ENCODE data around the gene TPCN2. TPM values are rescaled to one million over a fixed set of nuclear protein-coding genes. Genes with fewer than 3 reads are reported as not detected.

The TPCN2 gene
- total and polyA plus RNA-seq, 4 donors, result 1.5 to 27.9 (median 23.3) TPM

DNA sequence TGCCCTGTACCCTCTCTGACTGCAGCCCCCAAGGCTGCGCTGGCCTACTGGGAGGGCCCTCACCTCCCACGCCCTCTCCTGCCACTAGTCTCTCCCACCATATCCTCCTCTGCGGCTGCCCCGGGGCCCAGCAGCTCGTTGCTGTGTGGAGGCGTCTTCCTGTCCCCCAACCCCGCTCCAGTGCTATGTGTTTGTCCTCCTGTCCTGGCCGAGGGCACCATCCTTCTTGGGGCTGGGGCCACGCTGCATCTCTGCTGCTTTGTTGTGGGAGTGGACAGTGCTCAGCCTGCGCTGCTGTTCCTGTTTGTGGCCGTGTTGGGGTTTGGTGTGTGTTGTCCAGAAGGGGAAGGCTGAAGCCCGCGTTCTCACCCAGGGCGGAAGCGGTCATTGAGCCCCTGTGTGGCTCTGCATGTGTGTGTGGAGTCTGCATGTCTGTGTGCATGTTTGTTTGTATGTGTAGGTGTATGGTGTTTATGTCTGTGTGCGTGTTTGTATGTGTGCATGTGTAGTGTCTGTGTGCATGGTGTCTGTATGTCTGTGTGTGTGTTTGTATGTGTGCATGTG is 15.7 kb downstream of the TPCN2 start:
- DNase-seq (no peak), ATAC-seq (ENCODE audit: low FRiP score) (no peak)
- no peak overlapping the region for H3K4me3 ChIP-seq (ENCODE audit: low read length in 2 of 2)
- intact Hi-C loops (cut with DNase I), result no loop called here
- H3K4me1 ChIP-seq (ENCODE audit: control insufficient read depth in 1 of 2, insufficient read depth in 2 of 2, low read length in 2 of 2), result no peaks in the 10 kb centered on the region
- WGBS, 2 donors, result 87 to 88% methylated on average over 16 of the region's 16 CpGs
- peaks cover 0 to 1% of the 10 kb centered on the region in 2 donors for H3K36me3 ChIP-seq (ENCODE audit: control insufficient read depth in 1 of 2, insufficient read depth in 2 of 2, low read length in 1 of 2)
- H3K27me3 ChIP-seq (ENCODE audit: control insufficient read depth in 1 of 2, insufficient read depth in 2 of 2, low read length in 1 of 2), result no peaks in the 10 kb centered on the region
- no peaks in the 10 kb centered on the region for H3K9me3 ChIP-seq (ENCODE audit: control insufficient read depth, low read length)
- H3K27ac ChIP-seq (ENCODE audit: low read depth in 1 of 2, low read length in 2 of 2), result no peak overlapping the region

DNA sequence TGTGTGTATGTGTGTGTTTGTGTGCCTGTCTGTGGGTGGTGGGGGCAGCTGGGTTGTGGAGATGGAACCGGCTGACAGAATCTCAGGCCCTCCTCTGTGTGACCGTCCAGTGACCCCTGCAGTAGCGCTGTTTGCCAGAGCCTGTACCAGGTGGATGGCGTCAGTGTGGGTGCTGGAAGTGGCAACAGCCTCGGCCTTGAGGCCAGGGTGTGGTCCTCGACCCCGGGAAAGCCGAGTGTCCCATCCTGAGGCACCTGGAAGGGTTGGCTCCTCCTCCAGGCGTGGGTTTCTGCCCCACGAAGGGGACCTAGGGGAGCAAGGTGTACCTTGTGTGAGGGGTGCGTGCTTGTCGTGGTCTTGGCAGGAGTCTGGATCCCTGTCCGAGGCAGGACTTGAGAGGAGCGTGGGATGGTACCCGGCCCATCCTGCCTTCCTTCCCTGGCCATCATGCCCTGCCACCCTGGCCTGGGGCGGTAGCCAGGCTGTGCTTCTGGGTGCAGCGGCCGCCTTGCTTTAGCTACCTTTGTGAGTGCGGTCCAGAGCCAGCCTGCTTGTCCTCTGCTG is 16.5 kb downstream of the TPCN2 start:
- H3K9me3 ChIP-seq (ENCODE audit: control insufficient read depth, low read length), result no peaks in the 10 kb centered on the region
- intact Hi-C loops (cut with DNase I), result no loop called here
- no peaks in the 10 kb centered on the region for H3K4me1 ChIP-seq (ENCODE audit: control insufficient read depth in 1 of 2, insufficient read depth in 2 of 2, low read length in 2 of 2)
- DNase-seq (no peak), ATAC-seq (ENCODE audit: low FRiP score) (no peak)
- H3K27me3 ChIP-seq (ENCODE audit: control insufficient read depth in 1 of 2, insufficient read depth in 2 of 2, low read length in 1 of 2), result no peaks in the 10 kb centered on the region
- H3K36me3 ChIP-seq (ENCODE audit: control insufficient read depth in 1 of 2, insufficient read depth in 2 of 2, low read length in 1 of 2), result peaks cover 0 to 1% of the 10 kb centered on the region in 2 donors
- no peak overlapping the region for H3K27ac ChIP-seq (ENCODE audit: low read depth in 1 of 2, low read length in 2 of 2)
- H3K4me3 ChIP-seq (ENCODE audit: low read length in 2 of 2), result no peak overlapping the region
- WGBS, 2 donors, result 84 to 86% methylated on average over 17 to 19 of the region's 19 CpGs

DNA sequence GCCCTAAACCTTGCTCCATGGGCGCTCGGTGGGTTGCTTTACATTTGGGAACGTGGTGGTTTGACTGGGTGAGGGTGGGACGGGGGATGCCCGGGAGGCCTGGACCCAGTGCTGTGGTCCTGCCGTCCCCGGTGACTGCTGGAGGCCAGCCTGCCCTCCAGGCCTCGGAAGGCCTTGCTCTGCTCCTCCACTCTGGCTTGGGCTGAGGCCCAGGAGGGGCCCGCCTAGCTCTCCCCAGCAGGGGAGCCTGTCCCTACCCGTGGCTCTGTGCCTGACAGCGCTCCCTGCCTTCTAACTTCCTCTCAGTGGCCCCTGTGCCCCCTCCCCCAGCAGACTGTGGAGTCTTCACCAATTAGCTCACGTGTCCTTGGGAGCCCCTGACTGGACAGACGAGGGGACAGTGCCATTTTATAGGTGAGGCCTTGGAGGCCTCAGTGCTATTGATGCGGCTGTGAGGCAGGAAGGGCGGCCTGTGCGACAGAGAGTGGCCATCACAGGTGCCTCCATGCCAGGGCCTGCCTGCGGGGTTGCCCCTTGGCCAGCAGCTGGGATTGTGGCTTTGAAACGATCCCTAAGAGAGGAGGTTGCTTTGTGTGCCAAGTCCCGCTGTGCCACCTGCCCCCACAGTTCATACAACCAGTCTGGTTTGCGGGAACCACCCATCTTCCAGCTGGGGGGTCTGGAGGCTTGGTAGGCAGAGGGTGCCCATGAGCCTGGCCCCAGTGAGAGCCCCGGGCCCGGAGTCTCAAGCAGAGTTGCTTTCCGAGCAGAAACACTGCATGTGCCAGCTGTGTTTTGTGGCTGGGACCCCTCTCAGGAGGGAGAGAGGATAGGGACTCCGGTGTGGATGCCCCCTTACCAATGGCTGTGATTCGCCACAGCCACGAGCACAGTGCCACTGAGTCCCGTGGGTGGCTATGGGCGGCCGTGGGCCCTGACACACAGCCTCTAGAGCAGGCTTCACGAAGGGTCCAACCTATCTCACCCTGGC is 17.7 kb downstream of the TPCN2 start:
- WGBS, 2 donors, result 86 to 87% methylated on average over 26 to 30 of the region's 30 CpGs
- intact Hi-C loops (cut with DNase I), result no loop called here
- DNase-seq, result no peak
- no peak for ATAC-seq (ENCODE audit: low FRiP score)
- Histone ChIP-seq H3K27me3 (ENCODE audit: control insufficient read depth in 1 of 2, insufficient read depth in 2 of 2, low read length in 1 of 2) (no peaks in the 10 kb centered on the region), H3K9me3 (ENCODE audit: control insufficient read depth, low read length) (no peaks in the 10 kb centered on the region), H3K4me3 (ENCODE audit: low read length in 2 of 2) (no peak overlapping the region), H3K4me1 (ENCODE audit: control insufficient read depth in 1 of 2, insufficient read depth in 2 of 2, low read length in 2 of 2) (no peaks in the 10 kb centered on the region), H3K36me3 (ENCODE audit: control insufficient read depth in 1 of 2, insufficient read depth in 2 of 2, low read length in 1 of 2) (peaks cover 0 to 1% of the 10 kb centered on the region in 2 donors), H3K27ac (ENCODE audit: low read depth in 1 of 2, low read length in 2 of 2) (no peak overlapping the region)

DNA sequence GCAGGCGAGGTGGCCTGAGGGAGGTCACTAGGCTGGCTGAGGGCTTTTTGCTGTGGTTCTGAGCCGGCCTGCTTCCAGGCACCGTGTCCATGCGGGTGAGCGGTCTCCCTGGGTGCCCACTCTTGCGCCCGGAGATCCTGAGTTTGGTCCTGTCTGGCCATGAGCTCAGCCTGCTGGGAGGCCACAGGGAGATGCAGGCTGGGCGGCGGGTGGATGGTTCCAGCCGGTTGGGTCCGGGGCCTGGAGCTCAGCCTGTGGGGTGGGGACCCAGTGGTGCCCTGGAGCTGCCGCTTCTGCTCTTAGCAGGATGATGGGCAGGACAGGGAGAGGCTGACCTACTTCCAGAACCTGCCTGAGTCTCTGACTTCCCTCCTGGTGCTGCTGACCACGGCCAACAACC is 18.5 kb downstream of the TPCN2 start:
- DNase-seq (no peak), ATAC-seq (ENCODE audit: low FRiP score) (peak; percentile 12)
- Histone ChIP-seq H3K9me3 (ENCODE audit: control insufficient read depth, low read length) (no peaks in the 10 kb centered on the region), H3K4me3 (ENCODE audit: low read length in 2 of 2) (no peak overlapping the region), H3K27ac (ENCODE audit: low read depth in 1 of 2, low read length in 2 of 2) (no peak overlapping the region), H3K4me1 (ENCODE audit: control insufficient read depth in 1 of 2, insufficient read depth in 2 of 2, low read length in 2 of 2) (no peaks in the 10 kb centered on the region), H3K27me3 (ENCODE audit: control insufficient read depth in 1 of 2, insufficient read depth in 2 of 2, low read length in 1 of 2) (no peaks in the 10 kb centered on the region), H3K36me3 (ENCODE audit: control insufficient read depth in 1 of 2, insufficient read depth in 2 of 2, low read length in 1 of 2) (peaks cover 0 to 2% of the 10 kb centered on the region in 2 donors)
- intact Hi-C loops (cut with DNase I), result no loop called here
- 92 to 94% methylated on average over 13 of the region's 13 CpGs for WGBS, 2 donors

DNA sequence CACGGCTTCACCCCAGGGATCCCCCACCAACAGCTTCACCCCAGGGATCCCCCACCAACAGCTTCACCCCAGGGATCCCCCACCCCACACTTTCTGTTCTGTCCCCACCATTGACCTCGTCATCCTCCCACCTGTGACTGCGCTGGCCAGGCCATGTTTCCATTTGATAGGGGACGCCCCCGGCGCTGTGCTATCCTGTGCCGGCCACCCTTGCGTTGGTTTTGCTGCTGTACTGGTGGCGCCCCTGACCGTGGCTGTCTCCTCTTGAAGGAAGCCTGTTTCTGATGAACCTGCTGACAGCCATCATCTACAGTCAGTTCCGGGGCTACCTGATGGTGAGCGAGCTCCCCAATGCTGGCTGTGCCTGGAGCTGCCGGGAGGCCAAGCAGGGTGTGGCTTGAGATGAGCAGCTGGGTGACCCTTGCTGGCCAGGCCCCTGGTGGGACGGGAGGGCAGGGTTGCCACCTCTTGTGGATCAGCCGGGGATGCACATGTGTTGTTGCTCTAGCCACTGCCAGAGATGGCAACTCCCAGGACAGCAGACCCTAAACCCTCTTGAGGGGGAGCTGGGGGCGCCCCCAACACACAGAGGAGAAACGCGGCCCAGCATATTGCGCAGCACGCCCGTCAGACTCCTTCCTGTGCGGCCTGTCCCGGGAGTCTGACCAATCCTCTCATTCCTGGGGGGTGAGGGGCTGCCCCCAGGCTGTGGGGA is 22.5 kb downstream of the TPCN2 start:
- Histone ChIP-seq H3K4me3 (ENCODE audit: low read length in 2 of 2) (no peak overlapping the region), H3K27me3 (ENCODE audit: control insufficient read depth in 1 of 2, insufficient read depth in 2 of 2, low read length in 1 of 2) (no peaks in the 10 kb centered on the region), H3K4me1 (ENCODE audit: control insufficient read depth in 1 of 2, insufficient read depth in 2 of 2, low read length in 2 of 2) (no peaks in the 10 kb centered on the region), H3K27ac (ENCODE audit: low read depth in 1 of 2, low read length in 2 of 2) (no peak overlapping the region), H3K36me3 (ENCODE audit: control insufficient read depth in 1 of 2, insufficient read depth in 2 of 2, low read length in 1 of 2) (peaks cover 0 to 3% of the 10 kb centered on the region in 2 donors), H3K9me3 (ENCODE audit: control insufficient read depth, low read length) (no peaks in the 10 kb centered on the region)
- ATAC-seq (ENCODE audit: low FRiP score) (no peak), DNase-seq (no peak)
- intact Hi-C loops (cut with DNase I), result no loop called here
- WGBS, 2 donors, result 92 to 93% methylated on average over 23 of the region's 23 CpGs

DNA sequence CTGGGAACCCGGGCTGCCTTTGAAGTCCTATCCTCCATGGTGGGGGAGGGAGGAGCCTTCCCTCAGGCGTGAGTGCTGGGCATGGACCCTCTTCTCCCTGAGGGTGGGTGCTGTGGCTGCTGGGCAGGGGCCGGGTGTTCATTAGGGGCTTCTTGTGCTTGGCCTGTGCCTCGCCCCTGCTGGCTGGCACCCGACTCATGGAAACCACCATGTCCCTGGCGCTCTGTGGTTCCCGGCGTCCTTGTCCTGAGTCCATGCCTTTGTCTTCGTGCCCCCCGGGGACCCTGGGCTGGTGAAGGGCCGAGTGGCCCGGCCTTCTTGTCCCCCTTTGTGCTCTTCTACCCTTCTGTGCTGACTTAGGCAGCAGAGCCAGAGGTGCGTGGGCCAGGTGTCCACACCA is 23.2 kb downstream of the TPCN2 start:
- WGBS, 2 donors, result 90 to 91% methylated on average over 13 of the region's 13 CpGs
- Histone ChIP-seq H3K4me1 (ENCODE audit: control insufficient read depth in 1 of 2, insufficient read depth in 2 of 2, low read length in 2 of 2) (no peaks in the 10 kb centered on the region), H3K36me3 (ENCODE audit: control insufficient read depth in 1 of 2, insufficient read depth in 2 of 2, low read length in 1 of 2) (peaks cover 0 to 3% of the 10 kb centered on the region in 2 donors), H3K27me3 (ENCODE audit: control insufficient read depth in 1 of 2, insufficient read depth in 2 of 2, low read length in 1 of 2) (no peaks in the 10 kb centered on the region), H3K4me3 (ENCODE audit: low read length in 2 of 2) (no peak overlapping the region), H3K27ac (ENCODE audit: low read depth in 1 of 2, low read length in 2 of 2) (no peak overlapping the region), H3K9me3 (ENCODE audit: control insufficient read depth, low read length) (no peaks in the 10 kb centered on the region)
- ATAC-seq (ENCODE audit: low FRiP score) (no peak), DNase-seq (no peak)
- intact Hi-C loops (cut with DNase I), result no loop called here

DNA sequence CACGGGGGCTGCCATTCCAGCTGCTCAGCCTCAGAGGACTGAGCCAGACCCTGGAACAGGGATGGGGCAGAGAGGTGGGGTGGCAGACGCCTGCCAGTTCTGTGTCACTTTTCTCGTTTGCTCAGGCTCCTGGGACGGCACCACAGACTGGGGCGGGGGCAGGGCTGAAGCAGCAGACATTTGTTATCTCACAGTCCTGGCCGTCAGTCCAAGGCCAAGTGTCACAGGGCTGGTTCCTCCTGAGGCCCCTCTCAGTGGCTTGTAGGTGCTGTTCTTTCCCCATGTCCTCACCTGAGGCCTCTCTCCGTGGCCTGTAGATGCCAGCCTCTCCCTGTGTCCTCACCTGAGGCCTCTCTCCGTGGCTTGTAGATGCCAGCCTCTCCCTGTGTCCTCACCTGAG is 24.7 kb downstream of the TPCN2 start:
- Histone ChIP-seq H3K4me3 (ENCODE audit: low read length in 2 of 2) (no peak overlapping the region), H3K36me3 (ENCODE audit: control insufficient read depth in 1 of 2, insufficient read depth in 2 of 2, low read length in 1 of 2) (peaks cover 0 to 3% of the 10 kb centered on the region in 2 donors), H3K27ac (ENCODE audit: low read depth in 1 of 2, low read length in 2 of 2) (no peak overlapping the region), H3K9me3 (ENCODE audit: control insufficient read depth, low read length) (no peaks in the 10 kb centered on the region), H3K4me1 (ENCODE audit: control insufficient read depth in 1 of 2, insufficient read depth in 2 of 2, low read length in 2 of 2) (no peaks in the 10 kb centered on the region), H3K27me3 (ENCODE audit: control insufficient read depth in 1 of 2, insufficient read depth in 2 of 2, low read length in 1 of 2) (no peaks in the 10 kb centered on the region)
- intact Hi-C loops (cut with DNase I), result no loop called here
- DNase-seq (no peak), ATAC-seq (ENCODE audit: low FRiP score) (no peak)
- WGBS, 2 donors, result 80 to 81% methylated on average over 8 of the region's 8 CpGs

DNA sequence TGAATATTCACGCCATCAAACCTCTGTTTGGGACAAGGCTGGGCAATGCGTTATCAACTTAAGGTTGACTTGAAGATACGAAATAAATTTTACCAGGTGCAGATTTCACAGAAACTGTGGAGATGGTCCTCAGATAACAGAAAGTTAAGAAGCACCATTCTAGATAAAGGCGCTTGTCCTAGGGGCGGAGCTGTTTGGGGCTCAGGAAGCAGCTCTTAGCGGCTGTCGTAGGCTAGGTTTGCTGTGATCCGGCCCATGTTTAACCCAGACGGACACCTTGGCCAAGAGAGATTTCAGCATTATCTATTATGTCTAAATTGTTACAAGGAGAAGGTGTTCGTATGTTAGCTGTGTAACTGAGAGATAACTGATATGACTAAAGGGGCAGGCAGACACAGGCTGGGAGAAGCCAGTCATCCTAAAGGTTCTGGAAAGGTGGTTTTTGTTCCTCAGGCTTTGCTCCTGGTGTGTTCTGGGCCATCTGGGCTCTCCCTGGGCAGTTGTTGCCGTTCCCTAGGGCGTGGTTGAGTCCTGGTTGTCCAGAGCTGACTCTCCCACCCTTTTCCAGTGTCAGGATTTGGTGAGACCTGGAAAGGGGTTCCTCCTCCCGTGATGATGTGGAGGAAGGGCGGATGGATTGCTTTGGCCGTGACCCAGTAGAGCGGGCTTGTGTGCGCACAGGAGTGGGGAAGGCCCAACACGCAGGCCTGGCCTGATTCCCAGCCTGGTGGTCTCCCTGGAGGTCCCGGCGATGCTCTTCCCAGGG is 25.8 kb downstream of the TPCN2 start:
- no peak for DNase-seq
- H3K4me1 ChIP-seq (ENCODE audit: control insufficient read depth in 1 of 2, insufficient read depth in 2 of 2, low read length in 2 of 2), result no peaks in the 10 kb centered on the region
- ATAC-seq (ENCODE audit: low FRiP score), result no peak
- H3K27me3 ChIP-seq (ENCODE audit: control insufficient read depth in 1 of 2, insufficient read depth in 2 of 2, low read length in 1 of 2), result no peaks in the 10 kb centered on the region
- H3K9me3 ChIP-seq (ENCODE audit: control insufficient read depth, low read length), result no peaks in the 10 kb centered on the region
- no peak overlapping the region for H3K4me3 ChIP-seq (ENCODE audit: low read length in 2 of 2)
- H3K27ac ChIP-seq (ENCODE audit: low read depth in 1 of 2, low read length in 2 of 2), result no peak overlapping the region
- intact Hi-C loops (cut with DNase I), result no loop called here
- WGBS, 2 donors, result 84 to 91% methylated on average over 20 of the region's 20 CpGs
- H3K36me3 ChIP-seq (ENCODE audit: control insufficient read depth in 1 of 2, insufficient read depth in 2 of 2, low read length in 1 of 2), result peaks cover 0 to 3% of the 10 kb centered on the region in 2 donors

Measured in aorta (tissue), 5 donors.